ENCODE data around the gene PIGS.

Gene PIGS

GRCh38 chr17:28505986-28506665, 65.2 kb downstream of the PIGS start, which contains the start of gene FOXN1:
FOXN1 (plus strand) TSS chr17:28506348; CDS start chr17:28523970, 17,622 bp downstream.
- DNase-seq = no peak

- DNase-seq = no peak
Observed at GRCh38 chr17:28503420-28503819, 67.9 kb downstream of the PIGS start.

Data from stimulated activated CD4-positive, alpha-beta T cell treated with anti-CD3 and anti-CD28 coated beads, Interleukin-4, amount 100 ng/mL, for 24 hours (primary cell).